ES-I3 (cell line): ENCODE data around the gene TMTC2.

Experiments
- H3K36me3 ChIP-seq: 2 replicates; pipeline ENCODE4 v1.6.1; 2013; ENCODE audit warnings: mild to moderate bottlenecking, low read length, control low read depth, moderate library complexity; ENCODE audit not compliant: insufficient read depth
- H3K4me1 ChIP-seq: 2 replicates; pipeline ENCODE4 v1.6.1; 2013; ENCODE audit warnings: mild to moderate bottlenecking, control low read depth, low read length; ENCODE audit not compliant: insufficient read depth
- H3K9ac ChIP-seq: 2 replicates; pipeline ENCODE4 v1.6.1; 2013; ENCODE audit warnings: low read depth, mild to moderate bottlenecking, low read length, moderate library complexity
- H3K9me3 ChIP-seq: 2 replicates; pipeline ENCODE4 v1.6.1; 2013; ENCODE audit warnings: mild to moderate bottlenecking, low read length, moderate library complexity; ENCODE audit not compliant: control insufficient read depth, insufficient read depth

The TMTC2 gene

DNA sequence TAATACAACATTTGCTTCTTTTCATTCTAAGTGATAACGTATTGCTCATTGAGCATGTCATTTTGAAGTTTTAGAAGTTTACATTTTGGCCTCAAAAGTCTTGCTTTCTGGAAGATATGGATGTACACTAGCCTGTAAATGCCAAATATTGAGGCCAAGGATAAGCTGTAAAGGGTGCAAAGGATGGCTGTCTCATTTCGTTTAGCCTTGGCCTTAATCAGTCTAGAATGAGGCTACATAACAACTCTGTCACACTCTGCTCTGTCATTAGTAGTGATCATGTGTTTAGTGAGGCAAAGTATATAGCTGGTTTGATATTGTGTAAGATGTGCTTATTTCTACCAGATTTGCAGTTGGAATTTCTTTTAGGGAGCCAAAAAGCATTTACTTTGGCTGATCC lies 344.5 kb downstream of the TMTC2 start:
- H3K36me3 ChIP-seq = no peaks in the 10 kb centered on the region
- H3K9me3 ChIP-seq = no peaks in the 10 kb centered on the region
- H3K4me1 ChIP-seq = no peaks in the 10 kb centered on the region
- no peak overlapping the region for H3K9ac ChIP-seq

DNA sequence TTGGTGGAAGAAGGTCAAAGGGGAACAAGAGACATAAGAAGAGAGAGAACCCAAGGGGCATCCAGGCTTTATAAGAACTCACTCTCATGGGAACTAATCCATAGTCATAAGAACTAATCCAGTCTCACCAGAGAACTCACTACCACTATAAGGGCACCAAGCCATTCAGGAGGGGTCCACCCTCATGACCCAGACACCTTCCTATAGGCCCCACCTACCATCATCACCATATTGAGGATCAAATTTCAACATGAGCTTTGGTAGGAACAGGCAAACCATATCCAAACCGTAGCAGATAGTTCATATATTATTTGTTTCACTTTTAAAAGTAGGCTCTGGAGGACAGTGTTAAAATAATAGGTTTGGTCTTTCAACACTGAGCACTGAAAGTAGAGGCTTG lies 350.1 kb downstream of the TMTC2 start:
- Histone ChIP-seq H3K4me1 (0 out of 2 replicates have a peak, but pooled peaks cover under 1% of the 10 kb centered on the region), H3K9me3 (no peaks in the 10 kb centered on the region), H3K36me3 (no peaks in the 10 kb centered on the region), H3K9ac (no peak overlapping the region; the same call in 1 of the 2 replicates)

DNA sequence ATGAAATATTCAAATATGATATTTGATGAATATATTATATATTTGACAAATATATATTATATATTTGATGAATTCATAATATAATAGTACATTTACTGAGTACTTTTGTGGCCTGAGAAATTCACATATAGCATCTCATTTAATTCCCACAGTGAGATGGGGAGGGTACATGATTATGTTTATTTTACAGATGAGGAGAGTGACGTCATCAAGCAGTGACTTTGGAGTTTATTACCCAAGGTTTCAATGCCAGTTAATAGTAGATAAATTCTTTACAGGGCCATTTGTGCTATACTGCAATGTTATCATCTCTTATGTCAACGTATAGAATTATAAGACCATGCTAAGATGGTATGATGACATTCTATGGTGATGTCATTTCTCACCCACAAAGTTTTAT lies 352.7 kb downstream of the TMTC2 start:
- Histone ChIP-seq H3K9ac (no peak overlapping the region), H3K9me3 (no peaks in the 10 kb centered on the region), H3K36me3 (no peaks in the 10 kb centered on the region), H3K4me1 (peaks cover 8% of the 10 kb centered on the region; the same call in 1 of the 2 replicates)

DNA sequence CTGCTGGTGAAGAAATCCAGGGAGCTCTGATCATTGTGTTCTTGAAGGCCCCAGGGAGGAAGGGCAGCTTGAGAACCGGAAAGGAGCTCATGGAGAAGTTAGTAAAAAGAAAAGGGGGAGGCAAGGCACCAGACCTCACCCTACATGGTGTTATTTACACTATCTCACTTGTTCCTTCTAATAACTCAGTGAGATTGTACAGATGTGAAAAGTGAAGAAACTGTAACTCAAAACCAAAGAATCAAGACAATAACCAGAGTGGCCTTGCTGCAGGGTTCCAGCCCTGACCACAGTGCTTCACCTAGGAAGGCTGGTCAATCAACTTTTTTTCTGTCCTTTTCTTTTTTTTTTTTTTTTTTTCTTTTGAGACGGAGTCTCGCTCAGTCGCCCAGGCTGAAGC lies 353.6 kb downstream of the TMTC2 start:
- peaks cover 8% of the 10 kb centered on the region; the same call in 1 of the 2 replicates for H3K4me1 ChIP-seq
- H3K9me3 ChIP-seq = no peaks in the 10 kb centered on the region

DNA sequence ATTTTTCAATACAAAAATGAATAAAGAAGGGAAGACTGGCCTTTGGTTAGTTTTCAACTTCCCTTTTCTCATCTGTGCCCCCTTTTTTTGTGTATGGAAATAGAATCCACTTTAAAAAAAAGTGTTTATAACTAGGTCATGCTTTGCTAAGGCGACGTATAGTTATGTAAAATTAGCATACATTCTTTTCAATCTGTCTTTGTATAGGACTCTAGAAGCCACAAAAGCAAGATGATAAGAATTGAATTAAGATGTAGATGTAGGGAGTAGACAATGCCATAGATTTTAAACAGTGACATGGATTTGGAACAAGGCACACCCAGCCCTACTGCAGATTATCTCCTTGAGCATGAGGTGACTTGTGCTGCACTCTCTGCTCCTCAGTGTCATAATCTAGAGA lies 354.3 kb downstream of the TMTC2 start:
- Histone ChIP-seq H3K9ac (no peak overlapping the region), H3K36me3 (no peaks in the 10 kb centered on the region), H3K4me1 (peaks cover 8% of the 10 kb centered on the region; the same call in 1 of the 2 replicates), H3K9me3 (no peaks in the 10 kb centered on the region)

More for the DNA sequence above, 353.6 kb downstream of the TMTC2 start:
- Histone ChIP-seq H3K36me3 (no peaks in the 10 kb centered on the region), H3K9ac (no peak overlapping the region)

DNA sequence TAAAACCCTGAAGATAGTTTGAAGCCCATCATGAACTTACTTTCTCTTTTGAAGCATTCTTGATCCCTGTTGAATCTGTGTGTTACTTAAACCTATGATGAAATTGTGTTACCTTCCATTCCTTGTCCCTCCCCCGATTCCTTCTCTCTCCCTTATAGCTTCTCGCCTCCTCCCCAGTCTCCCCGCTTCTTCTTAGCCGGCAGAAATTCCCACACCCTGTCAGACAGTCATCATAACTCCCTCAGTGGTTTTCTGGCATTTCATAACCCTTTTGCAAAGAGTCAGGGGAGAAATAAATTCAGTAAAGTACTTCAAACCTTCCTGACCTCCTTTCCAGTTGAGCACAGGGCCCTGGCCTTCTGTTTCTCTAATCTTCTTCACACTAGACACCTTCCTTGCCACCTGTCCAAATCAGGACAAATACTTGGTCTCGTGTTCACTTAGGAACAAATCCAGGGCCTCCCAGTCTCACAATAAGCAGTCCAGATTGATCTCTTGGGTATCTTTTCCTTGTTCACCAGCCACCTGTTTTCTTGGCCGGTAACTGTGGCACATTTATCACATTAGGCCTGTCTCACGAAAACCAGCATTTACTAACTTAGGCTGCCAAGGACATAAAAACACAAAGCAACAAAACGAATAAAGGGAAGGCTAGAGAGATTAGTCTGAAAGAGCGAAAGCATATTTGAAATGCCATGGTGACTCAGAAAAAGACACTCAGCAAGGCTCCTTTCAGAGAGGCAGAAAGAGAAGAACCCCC lies 355.9 kb downstream of the TMTC2 start:
- no peak overlapping the region for H3K9ac ChIP-seq
- H3K4me1 ChIP-seq = peaks cover 8% of the 10 kb centered on the region; the same call in 1 of the 2 replicates
- no peaks in the 10 kb centered on the region for H3K9me3 ChIP-seq
- no peaks in the 10 kb centered on the region for H3K36me3 ChIP-seq

DNA sequence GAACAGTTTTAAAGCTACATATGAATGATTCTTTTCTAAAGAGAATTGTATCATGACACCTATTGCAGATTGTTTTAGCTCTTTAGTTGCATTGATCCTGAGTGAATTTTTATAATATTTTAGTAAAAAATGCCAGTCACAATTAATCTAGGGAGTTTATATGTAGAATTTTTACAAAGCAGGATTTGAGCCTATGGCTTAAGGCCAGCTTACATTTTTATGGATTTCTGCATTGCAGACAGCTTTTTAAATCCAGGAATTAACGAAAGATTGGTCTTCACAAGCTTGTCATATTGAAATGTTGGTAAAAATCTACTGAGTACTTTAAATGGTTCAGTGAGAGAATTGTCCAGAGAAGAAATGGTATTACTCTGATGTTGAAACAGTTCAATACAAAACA lies 358.0 kb downstream of the TMTC2 start:
- no peak overlapping the region for H3K9ac ChIP-seq

DNA sequence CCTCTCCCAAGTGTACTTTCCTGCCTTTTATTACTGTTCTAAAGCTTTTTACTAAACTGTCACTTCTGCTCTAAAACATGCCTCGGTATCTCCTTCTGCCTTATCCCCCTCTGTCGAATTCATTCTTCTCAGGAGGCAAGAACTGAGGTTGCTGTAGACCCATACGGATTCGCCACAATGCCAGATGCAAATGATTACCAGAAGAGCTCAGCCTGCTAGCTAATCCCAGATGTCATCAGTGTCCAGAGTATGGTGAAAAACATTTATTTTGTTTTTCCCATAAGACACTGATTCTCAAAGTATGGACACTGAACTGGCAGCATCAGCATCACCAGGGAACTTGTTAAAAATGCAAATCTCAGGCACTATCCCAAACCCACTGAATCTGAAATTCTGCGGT lies 359.3 kb downstream of the TMTC2 start:
- no peaks in the 10 kb centered on the region for H3K36me3 ChIP-seq
- H3K4me1 ChIP-seq = peaks cover 8% of the 10 kb centered on the region; the same call in 1 of the 2 replicates
- no peak overlapping the region for H3K9ac ChIP-seq
- no peaks in the 10 kb centered on the region for H3K9me3 ChIP-seq

More for the DNA sequence above, 358.0 kb downstream of the TMTC2 start:
- Histone ChIP-seq H3K36me3 (no peaks in the 10 kb centered on the region), H3K9me3 (no peaks in the 10 kb centered on the region), H3K4me1 (peaks cover 8% of the 10 kb centered on the region; the same call in 1 of the 2 replicates)

DNA sequence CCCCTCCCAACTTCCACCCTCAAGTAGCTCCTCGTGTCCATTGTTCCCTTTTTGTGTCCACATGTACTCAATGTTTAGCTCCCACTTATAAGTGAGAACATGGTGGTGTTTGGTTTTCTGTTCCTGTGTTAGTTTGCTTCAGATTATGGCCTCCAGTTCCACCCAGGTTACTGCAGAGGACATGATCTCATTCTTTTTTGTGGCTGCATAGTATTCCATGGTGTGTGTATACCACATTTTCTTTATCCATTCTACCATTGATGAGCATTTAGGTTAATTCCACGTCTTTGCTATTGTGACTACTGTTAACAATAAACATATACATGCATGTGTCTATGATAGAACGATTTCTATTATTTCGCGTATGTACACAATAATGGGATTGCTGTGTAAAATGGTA lies 362.6 kb downstream of the TMTC2 start:
- Histone ChIP-seq H3K9me3 (no peaks in the 10 kb centered on the region), H3K4me1 (no peaks in the 10 kb centered on the region), H3K36me3 (no peaks in the 10 kb centered on the region), H3K9ac (no peak overlapping the region)

DNA sequence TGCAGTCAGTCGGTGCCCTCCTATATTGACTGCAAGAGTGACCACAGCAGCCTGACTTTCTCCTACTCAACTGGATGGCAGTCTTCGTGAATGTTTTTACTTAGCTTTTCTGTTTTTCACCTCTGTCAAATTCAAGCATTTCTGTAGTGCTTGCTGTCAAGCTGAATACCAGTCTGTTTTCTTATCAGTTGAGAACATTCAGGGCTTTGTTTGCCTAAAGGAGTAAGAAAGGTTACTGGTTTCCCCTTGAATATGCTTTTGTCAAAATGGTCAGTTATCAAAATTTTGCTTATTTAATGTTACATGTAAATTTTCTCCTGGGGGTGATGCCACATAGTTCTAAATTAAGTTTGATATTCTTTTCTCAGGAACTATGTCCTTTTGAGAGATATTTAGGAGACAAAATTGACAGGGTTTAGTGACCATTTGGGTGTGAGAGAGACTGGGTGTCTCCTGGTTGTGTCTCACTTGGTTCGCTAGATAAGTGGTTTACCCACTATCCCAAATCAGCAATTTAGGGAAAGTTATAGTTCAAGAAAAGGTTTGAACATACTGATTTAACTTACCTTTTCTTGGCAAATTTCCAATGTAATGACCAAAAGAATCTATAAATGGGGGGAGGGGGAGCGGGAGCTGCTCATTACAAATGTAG lies 366.3 kb downstream of the TMTC2 start:
- H3K4me1 ChIP-seq = no peaks in the 10 kb centered on the region
- no peak overlapping the region for H3K9ac ChIP-seq
- no peaks in the 10 kb centered on the region for H3K36me3 ChIP-seq

DNA sequence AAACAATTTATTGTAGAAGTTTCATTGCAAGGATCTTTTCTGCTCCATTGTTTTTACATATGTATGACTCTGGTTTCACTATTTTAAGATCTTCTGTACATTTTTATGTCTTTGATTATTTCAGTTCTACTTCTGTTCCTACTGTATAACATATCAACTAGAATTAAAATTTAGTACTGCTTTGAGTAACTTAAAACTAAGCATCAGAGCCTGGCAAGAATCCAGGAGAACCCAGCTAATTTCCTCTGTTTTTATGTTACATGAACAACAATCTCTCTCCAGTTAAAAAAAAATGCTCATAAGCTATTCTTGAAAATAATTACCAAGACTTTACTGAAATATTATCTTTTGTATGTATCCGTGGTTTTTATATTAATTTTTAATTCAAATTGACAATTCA lies 370.7 kb downstream of the TMTC2 start:
- H3K36me3 ChIP-seq = no peaks in the 10 kb centered on the region
- no peaks in the 10 kb centered on the region for H3K4me1 ChIP-seq
- no peaks in the 10 kb centered on the region for H3K9me3 ChIP-seq
- H3K9ac ChIP-seq = no peak overlapping the region

More for the DNA sequence above, 366.3 kb downstream of the TMTC2 start:
- no peaks in the 10 kb centered on the region for H3K9me3 ChIP-seq

DNA sequence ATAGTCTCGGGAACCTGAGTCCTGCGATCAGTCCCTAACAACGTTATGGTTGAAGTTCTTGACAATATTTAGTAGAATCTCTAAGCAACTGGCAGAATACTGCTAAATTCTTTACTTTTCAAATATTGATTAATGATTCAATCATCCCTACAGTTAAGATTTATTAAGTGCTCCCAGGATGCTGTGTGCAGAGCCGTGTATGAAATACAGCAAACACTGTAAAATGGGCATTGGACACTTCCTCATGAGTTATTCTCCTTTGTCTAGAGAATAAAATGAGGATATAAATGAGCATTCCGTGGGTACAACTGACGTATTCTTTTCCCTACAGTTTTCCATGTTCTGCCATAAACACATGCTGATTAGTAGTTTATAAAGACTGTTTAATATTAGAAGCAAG lies 372.4 kb downstream of the TMTC2 start:
- Histone ChIP-seq H3K9ac (no peak overlapping the region), H3K4me1 (no peaks in the 10 kb centered on the region), H3K9me3 (no peaks in the 10 kb centered on the region), H3K36me3 (no peaks in the 10 kb centered on the region)

DNA sequence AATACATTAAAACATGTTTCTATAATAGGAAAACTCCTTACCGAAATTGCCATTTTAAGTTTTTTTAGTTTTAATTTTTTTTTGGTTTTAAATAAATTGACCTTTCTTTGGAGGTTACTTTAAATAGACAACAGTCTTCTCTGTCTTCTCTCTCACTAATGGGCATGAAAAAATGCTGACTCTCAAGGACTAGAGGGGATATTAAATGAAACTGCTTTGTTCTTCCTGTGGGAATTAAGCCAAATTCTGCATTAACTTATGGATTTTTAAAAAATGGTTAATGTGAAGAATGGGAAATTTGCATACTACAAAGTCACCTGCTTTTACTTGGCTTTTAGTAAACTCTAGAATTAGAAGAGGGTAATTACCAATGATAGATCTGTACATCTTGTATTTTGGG lies 378.9 kb downstream of the TMTC2 start:
- Histone ChIP-seq H3K9ac (no peak overlapping the region), H3K36me3 (no peaks in the 10 kb centered on the region), H3K4me1 (0 out of 2 replicates have a peak, but pooled peaks cover 4% of the 10 kb centered on the region), H3K9me3 (no peaks in the 10 kb centered on the region)

DNA sequence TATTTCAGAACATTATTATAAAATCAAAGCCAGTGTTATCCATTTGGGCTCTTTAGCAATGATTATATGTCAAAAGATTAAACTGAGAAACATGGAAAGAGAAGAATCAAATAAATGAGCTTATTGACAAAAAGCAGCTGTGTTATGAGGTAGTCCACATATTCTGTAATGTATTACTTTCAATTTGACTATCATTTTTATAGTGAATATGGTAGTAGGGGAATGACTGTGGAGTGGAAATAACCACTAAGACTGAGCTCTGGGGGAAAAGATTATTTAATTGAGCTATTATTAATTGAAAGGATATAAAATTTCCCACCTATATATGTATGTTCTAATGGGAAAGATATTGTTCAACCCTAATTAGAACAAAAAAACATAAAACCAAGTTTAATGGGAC lies 381.3 kb downstream of the TMTC2 start:
- Histone ChIP-seq H3K9ac (no peak overlapping the region), H3K4me1 (0 out of 2 replicates have a peak, but pooled peaks cover 4% of the 10 kb centered on the region), H3K9me3 (no peaks in the 10 kb centered on the region), H3K36me3 (no peaks in the 10 kb centered on the region)

DNA sequence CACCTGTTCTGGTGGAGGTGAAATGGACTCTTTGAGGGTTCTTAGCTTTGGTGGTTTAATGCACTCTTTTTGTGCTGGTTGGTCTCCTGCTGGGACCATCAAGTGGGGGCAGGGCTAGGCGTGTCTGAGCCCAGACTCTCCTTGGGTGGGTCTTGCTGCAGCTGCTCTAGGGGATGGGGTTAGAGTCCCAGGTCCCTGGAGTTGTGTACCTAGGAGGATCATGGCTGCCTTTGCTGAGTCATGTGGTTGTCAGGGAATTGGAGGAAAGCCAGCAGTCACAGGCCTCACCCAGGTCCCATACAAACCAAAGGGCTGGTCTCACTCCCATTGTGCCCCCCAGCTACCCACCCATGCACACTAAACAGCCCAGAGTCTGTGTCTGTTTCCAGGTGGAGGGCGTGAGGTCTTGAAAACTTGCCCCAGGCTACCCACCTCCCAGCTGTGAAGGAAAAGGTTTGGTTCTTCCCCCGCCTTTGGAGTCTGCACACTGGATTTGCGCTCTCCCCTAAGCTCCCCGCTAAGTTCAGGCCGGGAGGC lies 387.7 kb downstream of the TMTC2 start:
- no peaks in the 10 kb centered on the region for H3K4me1 ChIP-seq
- no peaks in the 10 kb centered on the region for H3K9me3 ChIP-seq
- H3K36me3 ChIP-seq = no peaks in the 10 kb centered on the region
- no peak overlapping the region for H3K9ac ChIP-seq
